ENCODE results near the gene CXCL1. TPM values are rescaled to one million over a fixed set of nuclear protein-coding genes. Genes with fewer than 3 reads are reported as not detected.

The CXCL1 gene
- total RNA-seq, 2 donors from 2014 or later, result 6.9 to 8.5 TPM

GRCh38 chr4:73916172-73916925 is 47.2 kb downstream of the CXCL1 start:
- H3K36me3 ChIP-seq, result no peaks in the 10 kb centered on the region
- no peak overlapping the region for H3K4me3 ChIP-seq
- TF ChIP-seq CTCF (IDR thresholded peaks at IDR 0.05), result no peak
- no peak for DNase-seq (ENCODE audit: low spot score)
- H3K4me1 ChIP-seq, result no peaks in the 10 kb centered on the region
- no peaks in the 10 kb centered on the region for H3K9me3 ChIP-seq
- no peaks in the 10 kb centered on the region for H3K27me3 ChIP-seq
- H3K27ac ChIP-seq, result no peak overlapping the region

DNA sequence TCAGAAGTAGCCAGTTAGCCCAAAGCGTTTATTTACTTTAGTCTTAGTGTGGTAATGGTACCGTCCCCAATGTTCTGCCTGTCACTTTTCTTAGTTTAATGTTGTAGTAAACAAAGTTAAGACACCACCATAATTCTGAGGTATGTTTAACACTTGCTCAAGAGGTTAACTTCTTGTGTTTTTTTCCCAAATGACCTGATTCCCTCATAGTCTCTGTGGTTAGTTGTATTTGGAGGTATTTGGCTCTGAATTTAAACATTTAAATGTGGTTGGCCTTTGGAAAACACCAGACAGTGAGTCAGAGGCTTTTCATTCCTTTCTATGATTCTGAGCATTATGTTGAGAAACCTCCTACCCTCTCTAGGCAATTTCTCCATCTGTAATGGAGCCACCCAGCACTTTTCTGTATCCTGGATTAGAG is 47.9 kb downstream of the CXCL1 start:
- DNase-seq (ENCODE audit: low spot score), result no peak
- no peaks in the 10 kb centered on the region for H3K36me3 ChIP-seq
- no peak overlapping the region for H3K27ac ChIP-seq
- TF ChIP-seq CTCF (IDR thresholded peaks at IDR 0.05), result no peak
- H3K9me3 ChIP-seq, result no peaks in the 10 kb centered on the region
- no peak overlapping the region for H3K4me3 ChIP-seq
- no peaks in the 10 kb centered on the region for H3K27me3 ChIP-seq
- H3K4me1 ChIP-seq, result no peaks in the 10 kb centered on the region

GRCh38 chr4:73918058-73918457 is 48.9 kb downstream of the CXCL1 start:
- Histone ChIP-seq H3K4me1 (no peaks in the 10 kb centered on the region), H3K9me3 (no peaks in the 10 kb centered on the region), H3K36me3 (no peaks in the 10 kb centered on the region), H3K27ac (no peak overlapping the region), H3K27me3 (no peaks in the 10 kb centered on the region), H3K4me3 (no peak overlapping the region)
- no peak for DNase-seq (ENCODE audit: low spot score)
- TF ChIP-seq CTCF (IDR thresholded peaks at IDR 0.05), result no peak

DNA sequence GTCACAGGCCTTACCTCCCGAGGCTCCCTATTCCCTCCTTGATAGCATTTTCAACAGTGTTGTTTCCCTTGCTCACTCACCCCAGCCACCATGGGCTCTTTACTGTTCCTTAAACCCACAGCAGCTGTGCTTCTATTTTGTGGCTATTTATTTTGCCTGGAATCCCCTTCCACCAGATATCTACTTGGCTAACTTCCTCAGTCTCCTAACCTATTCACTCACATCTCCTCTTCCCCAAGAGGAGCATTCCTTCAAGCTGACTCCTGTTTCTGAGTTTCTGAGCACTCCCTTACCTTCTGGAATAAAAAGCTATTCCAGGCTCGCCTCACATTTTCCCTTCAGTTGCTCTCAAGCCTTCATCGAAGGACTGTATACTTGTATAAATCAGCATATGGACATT is 50.5 kb downstream of the CXCL1 start:
- Histone ChIP-seq H3K4me3 (no peak overlapping the region), H3K36me3 (no peaks in the 10 kb centered on the region), H3K4me1 (no peaks in the 10 kb centered on the region), H3K27ac (no peak overlapping the region), H3K27me3 (no peaks in the 10 kb centered on the region), H3K9me3 (no peaks in the 10 kb centered on the region)
- DNase-seq (ENCODE audit: low spot score), result no peak
- TF ChIP-seq CTCF (IDR thresholded peaks at IDR 0.05), result no peak

Other genes with a start within 250 kb of the CXCL1 start
- gene RASSF6, start 249.0 kb upstream of the CXCL1 start, total RNA-seq, result not detected
- 1 to 10 TPM; 2.6 to 7.9 TPM for gene CXCL8, start 128.8 kb upstream of the CXCL1 start, total RNA-seq
- gene CXCL6, start 32.7 kb upstream of the CXCL1 start, total RNA-seq, result 1 to 10 TPM in 1 of 2 donors, under 1 TPM in 1; 0.44 to 2.4 TPM
- not detected for gene PF4V1, start 16.1 kb upstream of the CXCL1 start, total RNA-seq
- under 1 TPM in 1 of 2 donors, not detected in 1; 0.83 TPM for gene PF4, start 112.6 kb downstream of the CXCL1 start, total RNA-seq
- 1 to 10 TPM in 1 of 2 donors, not detected in 1; 1.6 TPM for gene PPBP, start 118.8 kb downstream of the CXCL1 start, total RNA-seq
- gene CXCL5, start 129.3 kb downstream of the CXCL1 start, total RNA-seq, result not detected
- under 1 TPM in 1 of 2 donors, not detected in 1; 0.63 TPM for gene CXCL3, start 169.3 kb downstream of the CXCL1 start, total RNA-seq
- gene CXCL2, start 229.8 kb downstream of the CXCL1 start, total RNA-seq, result 10 to 100 TPM; 19.4 to 21.5 TPM